ENCODE results near the gene P2RX7. TPM values are rescaled to one million over a fixed set of nuclear protein-coding genes. Genes with fewer than 3 reads are reported as not detected.

The P2RX7 gene
- total and polyA plus RNA-seq, 7 donors: 0.07 to 1.3 (median 0.17) TPM

- WGBS, 3 donors: 72 to 92% (median 75%) methylated on average over 3 of the region's 3 CpGs
- no peaks in the 10 kb centered on the region for H3K27me3 ChIP-seq (ENCODE audit: insufficient read depth in 3 of 3, low read length in 2 of 3)
These were observed 35.3 kb downstream of the P2RX7 start for GRCh38 chr12:121167951-121168350.

GRCh38 chr12:121170151-121170550, 37.5 kb downstream of the P2RX7 start:
- H3K4me1 ChIP-seq: no peaks in the 10 kb centered on the region
- no peak for DNase-seq
- no peaks in the 10 kb centered on the region for H3K27me3 ChIP-seq (ENCODE audit: insufficient read depth in 3 of 3, low read length in 2 of 3)
- H3K9me3 ChIP-seq: no peaks in the 10 kb centered on the region
- WGBS, 3 donors: 62 to 68% (median 68%) methylated on average over 5 of the region's 5 CpGs
- H3K36me3 ChIP-seq (ENCODE audit: insufficient read depth in 1 of 2, low read depth in 1 of 2): no peaks in the 10 kb centered on the region
- H3K27ac ChIP-seq: no peak overlapping the region
- no peak overlapping the region for H3K4me3 ChIP-seq
- no peak for TF ChIP-seq CTCF (IDR thresholded peaks at IDR 0.05)
- no peak for ATAC-seq
- intact Hi-C loops (cut with DNase I): no loop called here

More at GRCh38 chr12:121167951-121168350, 35.3 kb downstream of the P2RX7 start:
- TF ChIP-seq CTCF (IDR thresholded peaks at IDR 0.05): no peak
- DNase-seq (no peak), ATAC-seq (no peak)
- intact Hi-C loops (cut with DNase I): no loop called here
- Histone ChIP-seq H3K4me3 (no peak overlapping the region), H3K27ac (no peak overlapping the region), H3K9me3 (no peaks in the 10 kb centered on the region), H3K4me1 (no peaks in the 10 kb centered on the region), H3K36me3 (ENCODE audit: insufficient read depth in 1 of 2, low read depth in 1 of 2) (no peaks in the 10 kb centered on the region)

GRCh38 chr12:121170611-121171260, 38.1 kb downstream of the P2RX7 start:
- Histone ChIP-seq H3K36me3 (ENCODE audit: insufficient read depth in 1 of 2, low read depth in 1 of 2) (no peaks in the 10 kb centered on the region), H3K4me3 (no peak overlapping the region), H3K9me3 (no peaks in the 10 kb centered on the region), H3K4me1 (no peaks in the 10 kb centered on the region), H3K27me3 (ENCODE audit: insufficient read depth in 3 of 3, low read length in 2 of 3) (no peaks in the 10 kb centered on the region), H3K27ac (no peak overlapping the region)
- no peak for DNase-seq
- no peak for ATAC-seq
- 79 to 94% (median 83%) methylated on average over 14 of the region's 14 CpGs for WGBS, 3 donors
- TF ChIP-seq CTCF (IDR thresholded peaks at IDR 0.05): no peak
- intact Hi-C loops (cut with DNase I): no loop called here

GRCh38 chr12:121172145-121172544, 39.5 kb downstream of the P2RX7 start:
- Histone ChIP-seq H3K36me3 (ENCODE audit: insufficient read depth in 1 of 2, low read depth in 1 of 2) (no peaks in the 10 kb centered on the region), H3K4me1 (no peaks in the 10 kb centered on the region), H3K9me3 (no peaks in the 10 kb centered on the region), H3K4me3 (no peak overlapping the region), H3K27ac (no peak overlapping the region), H3K27me3 (ENCODE audit: insufficient read depth in 3 of 3, low read length in 2 of 3) (no peaks in the 10 kb centered on the region)
- intact Hi-C loops (cut with DNase I): no loop called here
- no peak for TF ChIP-seq CTCF (IDR thresholded peaks at IDR 0.05)
- no peak for ATAC-seq
- DNase-seq: no peak
- 84 to 87% (median 87%) methylated on average over 6 of the region's 6 CpGs for WGBS, 3 donors
